Tibial nerve (tissue), 3 donors: ENCODE measurements around the gene PDZD2.

ENCODE experiments used
- POLR2A ChIP-seq, 2 donors: fragments of 450-650 bp; IDR thresholded peaks; one replicate each; pipeline ENCODE4 v1.6.1; 2017; ENCODE audit warnings: antibody characterized with exemption in 2 of 2, mild to moderate bottlenecking in 2 of 2, moderate library complexity in 2 of 2
- TF ChIP-seq, protein P1 (sequence below), 5 experiments: fragments of 200-600 bp in 3 of 5; fragments of 450-650 bp in 2 of 5; sonication (generic) in 3 of 5; IDR thresholded peaks; one replicate each; pipeline ENCODE4 v1.5.1; 2016 to 2019; ENCODE audit warnings: antibody characterized with exemption in 5 of 5, mild to moderate bottlenecking in 3 of 5, moderate library complexity in 2 of 5

GRCh38 chr5:31918739-31919138 is 279.8 kb downstream of the PDZD2 start:
- TF ChIP-seq, protein P1, sequence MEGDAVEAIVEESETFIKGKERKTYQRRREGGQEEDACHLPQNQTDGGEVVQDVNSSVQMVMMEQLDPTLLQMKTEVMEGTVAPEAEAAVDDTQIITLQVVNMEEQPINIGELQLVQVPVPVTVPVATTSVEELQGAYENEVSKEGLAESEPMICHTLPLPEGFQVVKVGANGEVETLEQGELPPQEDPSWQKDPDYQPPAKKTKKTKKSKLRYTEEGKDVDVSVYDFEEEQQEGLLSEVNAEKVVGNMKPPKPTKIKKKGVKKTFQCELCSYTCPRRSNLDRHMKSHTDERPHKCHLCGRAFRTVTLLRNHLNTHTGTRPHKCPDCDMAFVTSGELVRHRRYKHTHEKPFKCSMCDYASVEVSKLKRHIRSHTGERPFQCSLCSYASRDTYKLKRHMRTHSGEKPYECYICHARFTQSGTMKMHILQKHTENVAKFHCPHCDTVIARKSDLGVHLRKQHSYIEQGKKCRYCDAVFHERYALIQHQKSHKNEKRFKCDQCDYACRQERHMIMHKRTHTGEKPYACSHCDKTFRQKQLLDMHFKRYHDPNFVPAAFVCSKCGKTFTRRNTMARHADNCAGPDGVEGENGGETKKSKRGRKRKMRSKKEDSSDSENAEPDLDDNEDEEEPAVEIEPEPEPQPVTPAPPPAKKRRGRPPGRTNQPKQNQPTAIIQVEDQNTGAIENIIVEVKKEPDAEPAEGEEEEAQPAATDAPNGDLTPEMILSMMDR (IDR thresholded peaks at IDR 0.05) = no peak
- TF ChIP-seq POLR2A (IDR thresholded peaks at IDR 0.05) = no peak
